ENCODE data around the gene FPR1. TPM values are rescaled to one million over a fixed set of nuclear protein-coding genes. Genes with fewer than 3 reads are reported as not detected.
A peak's percentile ranks its signal among the peaks of the same experiment; 100 is the strongest.

Gene FPR1
- total and polyA plus RNA-seq, 2 of the 8 experiments (the other 6 are each of a cell fraction or from before 2014, with no cell fraction given): 0.11 TPM; not detected in 1

- H3K36me3 ChIP-seq (ENCODE audit: control insufficient read depth in 2 of 4, insufficient read depth in 4 of 4, low read length in 3 of 4): no peaks in the 10 kb centered on the region
- FAIRE-seq: no peak
- H2BK15ac ChIP-seq (ENCODE audit: low read length): no peak overlapping the region
- no peak overlapping the region for H3K23ac ChIP-seq (ENCODE audit: insufficient read length)
- H3K14ac ChIP-seq (ENCODE audit: insufficient read length): no peak overlapping the region
- H3K27ac ChIP-seq (ENCODE audit: low read depth, low read length): no peak overlapping the region
- no peak overlapping the region for H3K4me2 ChIP-seq (ENCODE audit: insufficient read depth in 1 of 2, low read depth in 2 of 2, low read length in 2 of 2)
- DNase-seq (ENCODE audit: low read depth in 1 of 2, low spot score in 2 of 2): no peak
- H3K4me1 ChIP-seq (replicated peaks in 1 of 4; ENCODE audit: control insufficient read depth in 3 of 4, insufficient read depth in 4 of 4, low read length in 3 of 4): no peaks in the 10 kb centered on the region
- no peaks in the 10 kb centered on the region; a peak in 1 of 7 replicates for H3K27me3 ChIP-seq (replicated peaks in 1 of 4; ENCODE audit: control insufficient read depth in 3 of 4, extremely low read depth in 1 of 4, insufficient read depth in 3 of 4, low read length in 3 of 4)
- H3K9me3 ChIP-seq (ENCODE audit: insufficient read depth in 2 of 2, low read depth in 1 of 2, low read length in 1 of 2): peaks cover 3 to 5% of the 10 kb centered on the region in 2 experiments; a peak in 3 of 4 replicates
- no peak overlapping the region for H2BK5ac ChIP-seq (ENCODE audit: low read depth, low read length)
- H2AK5ac ChIP-seq (ENCODE audit: low read depth, low read length): no peak overlapping the region
- no peaks in the 10 kb centered on the region; the same call in 1 of the 2 replicates for H3K23me2 ChIP-seq (ENCODE audit: low read depth, low read length)
- no peak overlapping the region for H3K4me3 ChIP-seq (ENCODE audit: extremely low read depth in 1 of 4, insufficient read depth in 2 of 4, low read depth in 3 of 4, low read length in 4 of 4)
- no peak overlapping the region for H4K8ac ChIP-seq (ENCODE audit: extremely low read depth, insufficient read depth, low read length)
- ChIA-PET POLR2A (ENCODE audit: partially characterized antibody) (no interaction called here), CTCF (ENCODE audit: partially characterized antibody) (no interaction called here)
- H2BK20ac ChIP-seq (ENCODE audit: low read length): no peak overlapping the region
- H4K5ac ChIP-seq (ENCODE audit: insufficient read length, low read depth, low read length): no peak overlapping the region
- WGBS, 2 experiments (ENCODE audit: extremely low coverage in 1 of 2, insufficient coverage in 1 of 2, insufficient read length in 1 of 2, insufficient replicate concordance in 2 of 2, low coverage in 1 of 2, low lambda C conversion rate in 2 of 2, missing lambda C conversion rate in 1 of 2): 52% methylated on average over 3 of the region's 3 CpGs; no CpG with 5 or more reads in 1 of the 2 experiments
- no peaks in the 10 kb centered on the region for H3K79me2 ChIP-seq (ENCODE audit: control insufficient read depth in 1 of 2, insufficient read depth in 2 of 2, low read length in 2 of 2)
- H3K18ac ChIP-seq (ENCODE audit: extremely low read depth, low read length): no peak overlapping the region
- no peak overlapping the region for H2AFZ ChIP-seq (ENCODE audit: low read length)
- no peak overlapping the region for H3K9ac ChIP-seq (replicated peaks in 1 of 4; ENCODE audit: extremely low read depth in 1 of 4, low read depth in 3 of 4, low read length in 3 of 4)
- no peak overlapping the region for H2BK120ac ChIP-seq (replicated peaks; ENCODE audit: low read depth, low read length)
- no peak overlapping the region for H4K91ac ChIP-seq (replicated peaks; ENCODE audit: insufficient read length, low read length)
- no peak overlapping the region for H3K4ac ChIP-seq (replicated peaks; ENCODE audit: insufficient read length, low read depth, low read length)
- no peaks in the 10 kb centered on the region for H3K79me1 ChIP-seq (ENCODE audit: low read depth, low read length)
- H2BK12ac ChIP-seq (ENCODE audit: low read depth, low read length): no peak overlapping the region
- no peak overlapping the region for H3K56ac ChIP-seq (replicated peaks; ENCODE audit: insufficient read length, low read depth, low read length)
- no peaks in the 10 kb centered on the region for H4K20me1 ChIP-seq (replicated peaks in 1 of 2; ENCODE audit: control insufficient read depth in 1 of 2, insufficient read depth in 2 of 2, low read length in 2 of 2)
- TF ChIP-seq GTF2F1 (IDR thresholded peaks at IDR 0.05; ENCODE audit: borderline replicate concordance, low read depth, low read length): no peak
- peak in 2 of 3 experiments; percentile 46 to 49; a peak in 3 of 4 replicates for TF ChIP-seq CTCF (IDR thresholded peaks at IDR 0.05; ENCODE audit: control extremely low read depth in 1 of 3, insufficient read depth in 1 of 3, low read depth in 1 of 3, low read length in 3 of 3)
- TF ChIP-seq ASH2L (IDR thresholded peaks at IDR 0.05; ENCODE audit: low read length): no peak
- peak; percentile 63 to 74 for TF ChIP-seq RAD21 (IDR thresholded peaks at IDR 0.05 in 1 of 2, conservative IDR thresholded peaks at IDR 0.05 in 1 of 2; ENCODE audit: low read depth in 2 of 2, low read length in 2 of 2)
Observed at GRCh38 chr19:51783372-51783771, 31.7 kb upstream of the FPR1 start.
